PC-9 (cell line): ENCODE measurements around the gene RHOJ.

Experiments used
- EZH2 ChIP-seq: fragments of 200-600 bp; sonication (generic); IDR thresholded peaks from 2 replicates; pipeline ENCODE4 v1.8.0; 2017; ENCODE audit warnings: antibody characterized with exemption, low read depth
- TF ChIP-seq, protein P1 (sequence below): fragments of 200-600 bp; sonication (generic); conservative IDR thresholded peaks from 2 replicates; pipeline ENCODE4 v1.6.1; 2017; ENCODE audit warnings: mixed run types, antibody characterized with exemption, mild to moderate bottlenecking, moderate library complexity

- TF ChIP-seq, protein P1, sequence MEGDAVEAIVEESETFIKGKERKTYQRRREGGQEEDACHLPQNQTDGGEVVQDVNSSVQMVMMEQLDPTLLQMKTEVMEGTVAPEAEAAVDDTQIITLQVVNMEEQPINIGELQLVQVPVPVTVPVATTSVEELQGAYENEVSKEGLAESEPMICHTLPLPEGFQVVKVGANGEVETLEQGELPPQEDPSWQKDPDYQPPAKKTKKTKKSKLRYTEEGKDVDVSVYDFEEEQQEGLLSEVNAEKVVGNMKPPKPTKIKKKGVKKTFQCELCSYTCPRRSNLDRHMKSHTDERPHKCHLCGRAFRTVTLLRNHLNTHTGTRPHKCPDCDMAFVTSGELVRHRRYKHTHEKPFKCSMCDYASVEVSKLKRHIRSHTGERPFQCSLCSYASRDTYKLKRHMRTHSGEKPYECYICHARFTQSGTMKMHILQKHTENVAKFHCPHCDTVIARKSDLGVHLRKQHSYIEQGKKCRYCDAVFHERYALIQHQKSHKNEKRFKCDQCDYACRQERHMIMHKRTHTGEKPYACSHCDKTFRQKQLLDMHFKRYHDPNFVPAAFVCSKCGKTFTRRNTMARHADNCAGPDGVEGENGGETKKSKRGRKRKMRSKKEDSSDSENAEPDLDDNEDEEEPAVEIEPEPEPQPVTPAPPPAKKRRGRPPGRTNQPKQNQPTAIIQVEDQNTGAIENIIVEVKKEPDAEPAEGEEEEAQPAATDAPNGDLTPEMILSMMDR = no peak
- TF ChIP-seq EZH2 = no peak
Observed at GRCh38 chr14:63204407-63205043, at the start of gene RHOJ.
